ENCODE data around the gene SLC38A7.
"Not testable (repeated sequence)": the region's sequence is repeated elsewhere in the genome, so short reads cannot be mapped to it uniquely, and the experiment has no call there.

Gene SLC38A7

GRCh38 chr16:58692450-58692849 lies 7.9 kb upstream of the SLC38A7 start:
- Mint-ChIP-seq H3K36me3 (peaks cover 2% of the 10 kb centered on the region), H3K27me3 (no peaks in the 10 kb centered on the region), H3K4me3 (no peak overlapping the region), H3K9me3 (no peaks in the 10 kb centered on the region), H3K4me1 (no peaks in the 10 kb centered on the region), H3K27ac (no peak overlapping the region)

GRCh38 chr16:58686985-58687706 lies 2.6 kb upstream of the SLC38A7 start:
- H3K4me1 Mint-ChIP-seq: peaks cover 23% of the 10 kb centered on the region
- H3K27me3 Mint-ChIP-seq, H3K9me3 Mint-ChIP-seq, H3K27ac Mint-ChIP-seq, H3K36me3 Mint-ChIP-seq, H3K4me3 Mint-ChIP-seq: not testable (repeated sequence)

GRCh38 chr16:58685084-58685449 lies 497 bp upstream of the SLC38A7 start:
- Mint-ChIP-seq H3K36me3 (peaks cover 3% of the 10 kb centered on the region), H3K9me3 (no peaks in the 10 kb centered on the region), H3K27ac (no peak overlapping the region), H3K27me3 (no peaks in the 10 kb centered on the region), H3K4me1 (peaks cover 30% of the 10 kb centered on the region), H3K4me3 (peak overlapping the region; percentile 89)

- Mint-ChIP-seq H3K9me3 (no peaks in the 10 kb centered on the region), H3K27ac (peak overlapping the region; percentile 93), H3K36me3 (peaks cover 3% of the 10 kb centered on the region), H3K4me1 (peaks cover 30% of the 10 kb centered on the region), H3K27me3 (no peaks in the 10 kb centered on the region), H3K4me3 (peak overlapping the region; percentile 89)
Observed at GRCh38 chr16:58684001-58684353, 593 bp downstream of the SLC38A7 start.

- Mint-ChIP-seq H3K4me3 (no peak overlapping the region), H3K9me3 (no peaks in the 10 kb centered on the region), H3K27me3 (no peaks in the 10 kb centered on the region), H3K36me3 (peaks cover 5% of the 10 kb centered on the region), H3K4me1 (peaks cover 26% of the 10 kb centered on the region), H3K27ac (no peak overlapping the region)
Observed at GRCh38 chr16:58679763-58680162, 4.8 kb downstream of the SLC38A7 start.

GRCh38 chr16:58678716-58679115 lies 5.9 kb downstream of the SLC38A7 start:
- Mint-ChIP-seq H3K27ac (no peak overlapping the region), H3K36me3 (peaks cover 6% of the 10 kb centered on the region), H3K4me3 (no peak overlapping the region)

GRCh38 chr16:58678269-58678668 lies 6.3 kb downstream of the SLC38A7 start:
- Mint-ChIP-seq H3K4me3 (no peak overlapping the region), H3K27me3 (no peaks in the 10 kb centered on the region), H3K36me3 (peaks cover 6% of the 10 kb centered on the region), H3K27ac (no peak overlapping the region), H3K9me3 (no peaks in the 10 kb centered on the region), H3K4me1 (peaks cover 13% of the 10 kb centered on the region)

More at GRCh38 chr16:58678716-58679115, 5.9 kb downstream of the SLC38A7 start:
- peaks cover 17% of the 10 kb centered on the region for H3K4me1 Mint-ChIP-seq
- H3K27me3 Mint-ChIP-seq: no peaks in the 10 kb centered on the region
- H3K9me3 Mint-ChIP-seq: no peaks in the 10 kb centered on the region

GRCh38 chr16:58670946-58671583 lies 13.5 kb downstream of the SLC38A7 start:
- no peak overlapping the region for H3K27ac Mint-ChIP-seq
- no peak overlapping the region for H3K4me3 Mint-ChIP-seq
- peaks cover 12% of the 10 kb centered on the region for H3K36me3 Mint-ChIP-seq
- no peaks in the 10 kb centered on the region for H3K9me3 Mint-ChIP-seq
- H3K4me1 Mint-ChIP-seq: no peaks in the 10 kb centered on the region
- no peaks in the 10 kb centered on the region for H3K27me3 Mint-ChIP-seq

GRCh38 chr16:58670177-58670576 lies 14.4 kb downstream of the SLC38A7 start:
- Mint-ChIP-seq H3K27ac (no peak overlapping the region), H3K4me1 (no peaks in the 10 kb centered on the region), H3K9me3 (no peaks in the 10 kb centered on the region), H3K4me3 (no peak overlapping the region), H3K27me3 (no peaks in the 10 kb centered on the region), H3K36me3 (peaks cover 12% of the 10 kb centered on the region)

GRCh38 chr16:58665200-58665599 lies 19.4 kb downstream of the SLC38A7 start:
- H3K36me3 Mint-ChIP-seq: peaks cover 4% of the 10 kb centered on the region
- no peaks in the 10 kb centered on the region for H3K27me3 Mint-ChIP-seq
- no peaks in the 10 kb centered on the region for H3K4me1 Mint-ChIP-seq
- no peak overlapping the region for H3K27ac Mint-ChIP-seq
- H3K4me3 Mint-ChIP-seq: no peak overlapping the region
- H3K9me3 Mint-ChIP-seq: no peaks in the 10 kb centered on the region

- Mint-ChIP-seq H3K9me3 (no peaks in the 10 kb centered on the region), H3K4me1 (no peaks in the 10 kb centered on the region), H3K27me3 (no peaks in the 10 kb centered on the region), H3K27ac (no peak overlapping the region), H3K36me3 (no peaks in the 10 kb centered on the region), H3K4me3 (no peak overlapping the region)
Observed at GRCh38 chr16:58661199-58661830, 23.3 kb downstream of the SLC38A7 start.

GRCh38 chr16:58659911-58660310 lies 24.7 kb downstream of the SLC38A7 start:
- H3K27ac Mint-ChIP-seq, H3K27me3 Mint-ChIP-seq, H3K4me1 Mint-ChIP-seq, H3K4me3 Mint-ChIP-seq, H3K9me3 Mint-ChIP-seq, H3K36me3 Mint-ChIP-seq: not testable (repeated sequence)

- Mint-ChIP-seq H3K4me1 (no peaks in the 10 kb centered on the region), H3K4me3 (no peak overlapping the region), H3K27ac (no peak overlapping the region), H3K27me3 (peaks cover 3% of the 10 kb centered on the region), H3K9me3 (no peaks in the 10 kb centered on the region), H3K36me3 (no peaks in the 10 kb centered on the region)
Observed at GRCh38 chr16:58658796-58659211, 25.8 kb downstream of the SLC38A7 start.

GRCh38 chr16:58656899-58657298 lies 27.7 kb downstream of the SLC38A7 start:
- H3K4me3 Mint-ChIP-seq: no peak overlapping the region

GRCh38 chr16:58655215-58655596 lies 29.4 kb downstream of the SLC38A7 start:
- Mint-ChIP-seq H3K4me3 (no peak overlapping the region), H3K27me3 (peaks cover 3% of the 10 kb centered on the region), H3K4me1 (no peaks in the 10 kb centered on the region), H3K27ac (no peak overlapping the region), H3K9me3 (no peaks in the 10 kb centered on the region), H3K36me3 (no peaks in the 10 kb centered on the region)

More at GRCh38 chr16:58656899-58657298, 27.7 kb downstream of the SLC38A7 start:
- Mint-ChIP-seq H3K9me3 (no peaks in the 10 kb centered on the region), H3K36me3 (no peaks in the 10 kb centered on the region), H3K27me3 (peaks cover 3% of the 10 kb centered on the region), H3K4me1 (no peaks in the 10 kb centered on the region), H3K27ac (no peak overlapping the region)

GRCh38 chr16:58654560-58655214 lies 29.9 kb downstream of the SLC38A7 start:
- Mint-ChIP-seq H3K27me3 (peaks cover 3% of the 10 kb centered on the region), H3K27ac (no peak overlapping the region), H3K4me3 (no peak overlapping the region), H3K36me3 (no peaks in the 10 kb centered on the region), H3K4me1 (no peaks in the 10 kb centered on the region), H3K9me3 (no peaks in the 10 kb centered on the region)
